WTC11 (cell line): ENCODE measurements around the gene LRRN3. TPM values are rescaled to one million over a fixed set of nuclear protein-coding genes. Genes with fewer than 3 reads are reported as not detected.

ENCODE experiments used
- ATAC-seq: fragments of 200-7000 bp; cut with Tn5 transposase; 2 replicates; pipeline ENCODE4 v1.10.0; 2021; ENCODE audit warnings: mild to moderate bottlenecking, moderate library complexity
- CTCF ChIA-PET: fragments of 300-600 bp; sonication (Branson Sonifier 250); formaldehyde crosslinking; loops from one replicate; lab custom pipeline; 2021; ENCODE audit warnings: antibody characterized with exemption; lab: Charles Lee
- POLR2A ChIA-PET: fragments of 350-600 bp; sonication (Branson Sonifier 250); formaldehyde crosslinking; loops from one replicate; lab custom pipeline; 2021; ENCODE audit warnings: antibody characterized with exemption; lab: Charles Lee
- DNase-seq: peaks from one replicate; pipeline ENCODE4 v3.0.0; 2021; ENCODE audit warnings: low spot score
- H3K27ac Mint-ChIP-seq: 2 replicates; pipeline ENCODE4 v1.8.0; 2021; ENCODE audit warnings: mixed read lengths
- H3K27me3 Mint-ChIP-seq: 2 replicates; pipeline ENCODE4 v1.8.0; 2021; ENCODE audit warnings: low read depth, mild to moderate bottlenecking, moderate library complexity, mixed read lengths
- H3K36me3 Mint-ChIP-seq: 2 replicates; pipeline ENCODE4 v1.8.0; 2021; ENCODE audit warnings: mixed read lengths
- H3K4me1 Mint-ChIP-seq: 2 replicates; pipeline ENCODE4 v1.8.0; 2022; ENCODE audit warnings: mixed read lengths
- H3K4me3 Mint-ChIP-seq: 2 replicates; pipeline ENCODE4 v1.8.0; 2021; ENCODE audit warnings: mild to moderate bottlenecking, moderate library complexity, mixed read lengths
- H3K9me3 Mint-ChIP-seq: 2 replicates; pipeline ENCODE4 v1.8.0; 2021; ENCODE audit warnings: mixed read lengths
- CBFB ChIP-seq: sonication (generic); formaldehyde crosslinking; IDR thresholded peaks from 2 replicates; pipeline ENCODE4 v1.8.1; 2022; ENCODE audit warnings: mild to moderate bottlenecking, low read depth, missing genetic modification reagents
- ETV6 ChIP-seq: sonication (generic); formaldehyde crosslinking; IDR thresholded peaks from 2 replicates; pipeline ENCODE4 v1.8.1; 2022; ENCODE audit warnings: mild to moderate bottlenecking, missing genetic modification reagents
- FOXK1 ChIP-seq: sonication (generic); formaldehyde crosslinking; IDR thresholded peaks from 2 replicates; pipeline ENCODE4 v1.8.0; 2022; ENCODE audit warnings: mild to moderate bottlenecking, moderate library complexity, missing genetic modification reagents
- GRHL2 ChIP-seq: fragments of 250-450 bp; sonication (Bioruptor Pico); IDR thresholded peaks from 2 replicates; pipeline ENCODE4 v1.8.0; 2022; ENCODE audit warnings: mild to moderate bottlenecking, moderate library complexity; ENCODE audit not compliant: insufficient replicate concordance, severe bottlenecking
- JAZF1 ChIP-seq: fragments of 250-450 bp; sonication (Bioruptor Pico); IDR thresholded peaks from 2 replicates; pipeline ENCODE4 v1.9.0; 2021; ENCODE audit warnings: moderate library complexity, mild to moderate bottlenecking, inconsistent platforms
- MXD4 ChIP-seq: fragments of 250-450 bp; sonication (Bioruptor Pico); IDR thresholded peaks from 2 replicates; pipeline ENCODE4 v1.8.0; 2021; ENCODE audit warnings: mild to moderate bottlenecking, moderate library complexity, borderline replicate concordance
- MYBL2 ChIP-seq: sonication (generic); formaldehyde crosslinking; IDR thresholded peaks from 2 replicates; pipeline ENCODE4 v1.8.1; 2023; ENCODE audit warnings: mild to moderate bottlenecking, moderate library complexity, missing genetic modification reagents
- NR2C2 ChIP-seq: sonication (generic); formaldehyde crosslinking; IDR thresholded peaks from 2 replicates; pipeline ENCODE4 v1.8.0; 2022; ENCODE audit warnings: mild to moderate bottlenecking, missing genetic modification reagents
- NR3C1 ChIP-seq: sonication (generic); formaldehyde crosslinking; conservative IDR thresholded peaks from 2 replicates; pipeline ENCODE4 v1.8.1; 2023; ENCODE audit warnings: low read depth, mild to moderate bottlenecking, missing genetic modification reagents
- OVOL2 ChIP-seq: fragments of 250-450 bp; sonication (Bioruptor Pico); IDR thresholded peaks from 2 replicates; pipeline ENCODE4 v1.9.0; 2021; ENCODE audit warnings: mild to moderate bottlenecking, borderline replicate concordance
- SMAD3 ChIP-seq: sonication (generic); formaldehyde crosslinking; IDR thresholded peaks from 2 replicates; pipeline ENCODE4 v1.8.0; 2022; ENCODE audit warnings: missing genetic modification reagents, mild to moderate bottlenecking, borderline replicate concordance
- TP53 ChIP-seq: sonication (generic); formaldehyde crosslinking; IDR thresholded peaks from 2 replicates; pipeline ENCODE4 v1.8.1; 2023; ENCODE audit warnings: mild to moderate bottlenecking, missing genetic modification reagents
- ZNF416 ChIP-seq: fragments of 250-450 bp; sonication (Bioruptor Pico); IDR thresholded peaks from 2 replicates; pipeline ENCODE4 v1.9.0; 2021; ENCODE audit warnings: mild to moderate bottlenecking, inconsistent platforms
- total RNA-seq: library from RNA; stranded (reverse); gene quantifications from 3 replicates; pipeline ENCODE4 v1.2.3, GENCODE V29; 2021
- TF ChIP-seq, protein P1 (sequence below): fragments of 250-450 bp; sonication (Bioruptor Pico); IDR thresholded peaks from 2 replicates; pipeline ENCODE4 v1.9.0; 2021; ENCODE audit warnings: mild to moderate bottlenecking
- TF ChIP-seq, protein P2 (sequence below): sonication (generic); formaldehyde crosslinking; IDR thresholded peaks from 2 replicates; pipeline ENCODE4 v1.8.0; 2022; ENCODE audit warnings: mild to moderate bottlenecking, missing genetic modification reagents
- TF ChIP-seq, protein P3 (sequence below): sonication (generic); formaldehyde crosslinking; conservative IDR thresholded peaks from 2 replicates; pipeline ENCODE4 v1.8.1; 2022; ENCODE audit warnings: mild to moderate bottlenecking, missing genetic modification reagents
- TF ChIP-seq, protein P4 (sequence below): sonication (generic); formaldehyde crosslinking; IDR thresholded peaks from 2 replicates; pipeline ENCODE4 v1.8.0; 2022; ENCODE audit warnings: mild to moderate bottlenecking, missing genetic modification reagents

The LRRN3 gene
- total RNA-seq, 1 experiment from 2014 or later = 0.70 TPM

DNA sequence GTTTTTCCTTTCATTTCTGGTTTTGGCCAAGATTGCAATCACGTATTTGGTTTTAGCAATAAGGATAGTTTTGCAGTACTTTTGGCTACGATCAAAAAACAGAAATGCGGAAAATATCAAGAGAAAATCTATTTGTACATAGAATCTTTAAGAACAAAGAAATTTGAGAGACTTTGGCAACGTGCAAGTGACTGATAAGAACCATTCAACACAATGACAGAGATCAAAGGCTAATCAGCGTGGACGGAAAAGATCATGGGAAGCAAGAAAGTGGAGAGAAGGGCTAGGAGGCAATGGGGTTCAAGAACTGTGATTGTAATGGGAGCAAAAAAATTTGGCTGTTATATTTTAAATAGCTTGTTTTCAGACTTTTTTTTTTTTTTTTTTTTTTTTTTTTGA, 16.2 kb upstream of the LRRN3 start:
- no peaks in the 10 kb centered on the region for H3K27me3 Mint-ChIP-seq
- H3K36me3 Mint-ChIP-seq = no peaks in the 10 kb centered on the region
- H3K27ac Mint-ChIP-seq = peak overlapping the region; percentile 29; the same call in 1 of the 2 replicates
- peaks cover 40% of the 10 kb centered on the region for H3K4me1 Mint-ChIP-seq
- POLR2A ChIA-PET = no interaction called here
- CTCF ChIA-PET = interaction anchor here (0.7 kb wide), 2 partner anchors 424 to 632 kb away, joined by 4 read pairs; no protein-coding TSS in a partner anchor
- DNase-seq = no peak
- TF ChIP-seq MXD4 (CRISPR knock-in tag) (no peak), OVOL2 (CRISPR knock-in tag) (no peak), ETV6 (CRISPR knock-in tag) (no peak), CBFB (no peak), SMAD3 (CRISPR knock-in tag) (no peak), MYBL2 (no peak)
- TF ChIP-seq, protein P1, sequence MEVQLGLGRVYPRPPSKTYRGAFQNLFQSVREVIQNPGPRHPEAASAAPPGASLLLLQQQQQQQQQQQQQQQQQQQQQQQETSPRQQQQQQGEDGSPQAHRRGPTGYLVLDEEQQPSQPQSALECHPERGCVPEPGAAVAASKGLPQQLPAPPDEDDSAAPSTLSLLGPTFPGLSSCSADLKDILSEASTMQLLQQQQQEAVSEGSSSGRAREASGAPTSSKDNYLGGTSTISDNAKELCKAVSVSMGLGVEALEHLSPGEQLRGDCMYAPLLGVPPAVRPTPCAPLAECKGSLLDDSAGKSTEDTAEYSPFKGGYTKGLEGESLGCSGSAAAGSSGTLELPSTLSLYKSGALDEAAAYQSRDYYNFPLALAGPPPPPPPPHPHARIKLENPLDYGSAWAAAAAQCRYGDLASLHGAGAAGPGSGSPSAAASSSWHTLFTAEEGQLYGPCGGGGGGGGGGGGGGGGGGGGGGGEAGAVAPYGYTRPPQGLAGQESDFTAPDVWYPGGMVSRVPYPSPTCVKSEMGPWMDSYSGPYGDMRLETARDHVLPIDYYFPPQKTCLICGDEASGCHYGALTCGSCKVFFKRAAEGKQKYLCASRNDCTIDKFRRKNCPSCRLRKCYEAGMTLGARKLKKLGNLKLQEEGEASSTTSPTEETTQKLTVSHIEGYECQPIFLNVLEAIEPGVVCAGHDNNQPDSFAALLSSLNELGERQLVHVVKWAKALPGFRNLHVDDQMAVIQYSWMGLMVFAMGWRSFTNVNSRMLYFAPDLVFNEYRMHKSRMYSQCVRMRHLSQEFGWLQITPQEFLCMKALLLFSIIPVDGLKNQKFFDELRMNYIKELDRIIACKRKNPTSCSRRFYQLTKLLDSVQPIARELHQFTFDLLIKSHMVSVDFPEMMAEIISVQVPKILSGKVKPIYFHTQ = no peak
- TF ChIP-seq, all 79 proteins: peak for 0
- no peak for ATAC-seq
- Mint-ChIP-seq H3K4me3 (no peak overlapping the region), H3K9me3 (no peaks in the 10 kb centered on the region)

DNA sequence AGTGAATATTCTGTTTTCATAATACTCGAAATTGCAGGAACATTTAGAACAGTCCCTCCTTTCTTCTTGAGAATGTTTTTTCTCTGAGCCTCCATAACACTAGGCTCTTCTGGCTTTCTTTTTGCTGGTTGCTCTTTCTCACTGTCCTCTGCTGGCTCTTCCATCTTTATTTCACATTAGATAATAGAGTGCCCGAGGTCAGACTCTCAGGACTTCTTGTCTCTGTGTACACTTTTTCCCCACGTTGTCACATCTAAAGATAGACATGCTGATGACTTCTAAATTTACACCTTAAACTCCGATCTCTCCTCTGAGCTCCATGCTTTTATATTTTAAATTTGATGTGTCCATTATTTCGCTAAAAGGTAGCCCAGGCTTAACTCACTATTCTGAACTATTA, 15.4 kb upstream of the LRRN3 start:
- H3K27me3 Mint-ChIP-seq = no peaks in the 10 kb centered on the region
- no peaks in the 10 kb centered on the region for H3K9me3 Mint-ChIP-seq
- no peak for DNase-seq
- no peaks in the 10 kb centered on the region for H3K36me3 Mint-ChIP-seq
- peaks cover 40% of the 10 kb centered on the region for H3K4me1 Mint-ChIP-seq
- ATAC-seq = no peak
- no peak for TF ChIP-seq NR3C1 (CRISPR knock-in tag)
- TF ChIP-seq TP53 = no peak
- TF ChIP-seq NR2C2 (CRISPR knock-in tag) = no peak
- TF ChIP-seq JAZF1 (CRISPR knock-in tag) = no peak
- no peak for TF ChIP-seq GRHL2 (CRISPR knock-in tag)
- TF ChIP-seq, all 79 proteins: peak for 0
- Mint-ChIP-seq H3K4me3 (no peak overlapping the region), H3K27ac (no peak overlapping the region)
- POLR2A ChIA-PET = no interaction called here
- CTCF ChIA-PET = interaction anchor here (0.7 kb wide), 1 partner anchor 632 kb away, joined by 4 read pairs; no protein-coding TSS in a partner anchor

DNA sequence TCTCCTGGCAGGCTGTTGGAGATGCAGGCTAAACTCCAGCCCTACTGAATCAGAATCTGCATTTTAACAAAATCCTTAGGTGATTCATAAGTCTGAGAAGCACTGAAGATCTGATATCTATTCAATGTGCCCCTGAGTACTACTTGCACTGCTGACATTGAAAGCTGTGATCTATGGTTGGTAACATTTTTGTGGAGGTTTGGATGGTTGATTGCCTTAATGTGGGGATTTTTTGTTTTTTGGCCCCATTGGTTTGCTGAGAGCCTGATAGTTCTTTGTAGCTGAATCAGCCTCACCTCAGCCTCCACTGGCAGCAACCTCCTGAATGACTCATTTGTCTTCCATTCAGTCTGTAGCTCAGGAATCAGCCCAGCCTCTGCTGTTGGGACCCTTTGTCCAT, 14.7 kb upstream of the LRRN3 start:
- peaks cover 40% of the 10 kb centered on the region for H3K4me1 Mint-ChIP-seq
- H3K9me3 Mint-ChIP-seq = no peaks in the 10 kb centered on the region
- TF ChIP-seq, protein P2, sequence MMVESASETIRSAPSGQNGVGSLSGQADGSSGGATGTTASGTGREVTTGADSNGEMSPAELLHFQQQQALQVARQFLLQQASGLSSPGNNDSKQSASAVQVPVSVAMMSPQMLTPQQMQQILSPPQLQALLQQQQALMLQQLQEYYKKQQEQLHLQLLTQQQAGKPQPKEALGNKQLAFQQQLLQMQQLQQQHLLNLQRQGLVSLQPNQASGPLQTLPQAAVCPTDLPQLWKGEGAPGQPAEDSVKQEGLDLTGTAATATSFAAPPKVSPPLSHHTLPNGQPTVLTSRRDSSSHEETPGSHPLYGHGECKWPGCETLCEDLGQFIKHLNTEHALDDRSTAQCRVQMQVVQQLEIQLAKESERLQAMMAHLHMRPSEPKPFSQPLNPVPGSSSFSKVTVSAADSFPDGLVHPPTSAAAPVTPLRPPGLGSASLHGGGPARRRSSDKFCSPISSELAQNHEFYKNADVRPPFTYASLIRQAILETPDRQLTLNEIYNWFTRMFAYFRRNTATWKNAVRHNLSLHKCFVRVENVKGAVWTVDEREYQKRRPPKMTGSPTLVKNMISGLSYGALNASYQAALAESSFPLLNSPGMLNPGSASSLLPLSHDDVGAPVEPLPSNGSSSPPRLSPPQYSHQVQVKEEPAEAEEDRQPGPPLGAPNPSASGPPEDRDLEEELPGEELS (CRISPR knock-in tag) = no peak
- TF ChIP-seq SMAD3 (CRISPR knock-in tag) (no peak), ZNF416 (no peak), TP53 (no peak), FOXK1 (CRISPR knock-in tag) (no peak), OVOL2 (CRISPR knock-in tag) (no peak)
- TF ChIP-seq, protein P3, sequence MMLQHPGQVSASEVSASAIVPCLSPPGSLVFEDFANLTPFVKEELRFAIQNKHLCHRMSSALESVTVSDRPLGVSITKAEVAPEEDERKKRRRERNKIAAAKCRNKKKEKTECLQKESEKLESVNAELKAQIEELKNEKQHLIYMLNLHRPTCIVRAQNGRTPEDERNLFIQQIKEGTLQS (CRISPR knock-in tag) = no peak
- TF ChIP-seq, protein P4, sequence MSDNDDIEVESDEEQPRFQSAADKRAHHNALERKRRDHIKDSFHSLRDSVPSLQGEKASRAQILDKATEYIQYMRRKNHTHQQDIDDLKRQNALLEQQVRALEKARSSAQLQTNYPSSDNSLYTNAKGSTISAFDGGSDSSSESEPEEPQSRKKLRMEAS (CRISPR knock-in tag) = no peak
- CTCF ChIA-PET = no interaction called here
- H3K4me3 Mint-ChIP-seq = no peak overlapping the region
- H3K36me3 Mint-ChIP-seq = no peaks in the 10 kb centered on the region
- ATAC-seq (no peak), DNase-seq (no peak)
- H3K27ac Mint-ChIP-seq = no peak overlapping the region
- H3K27me3 Mint-ChIP-seq = no peaks in the 10 kb centered on the region
- POLR2A ChIA-PET = no interaction called here
